GM21786 (cell line): ENCODE measurements around the gene SLC7A4.

Experiments used
- ATAC-seq: cut with Tn5 transposase; IDR thresholded peaks from one replicate; pipeline ENCODE4 v1.9.1; 2021; ENCODE audit not compliant: unreplicated experiment

The SLC7A4 gene

DNA sequence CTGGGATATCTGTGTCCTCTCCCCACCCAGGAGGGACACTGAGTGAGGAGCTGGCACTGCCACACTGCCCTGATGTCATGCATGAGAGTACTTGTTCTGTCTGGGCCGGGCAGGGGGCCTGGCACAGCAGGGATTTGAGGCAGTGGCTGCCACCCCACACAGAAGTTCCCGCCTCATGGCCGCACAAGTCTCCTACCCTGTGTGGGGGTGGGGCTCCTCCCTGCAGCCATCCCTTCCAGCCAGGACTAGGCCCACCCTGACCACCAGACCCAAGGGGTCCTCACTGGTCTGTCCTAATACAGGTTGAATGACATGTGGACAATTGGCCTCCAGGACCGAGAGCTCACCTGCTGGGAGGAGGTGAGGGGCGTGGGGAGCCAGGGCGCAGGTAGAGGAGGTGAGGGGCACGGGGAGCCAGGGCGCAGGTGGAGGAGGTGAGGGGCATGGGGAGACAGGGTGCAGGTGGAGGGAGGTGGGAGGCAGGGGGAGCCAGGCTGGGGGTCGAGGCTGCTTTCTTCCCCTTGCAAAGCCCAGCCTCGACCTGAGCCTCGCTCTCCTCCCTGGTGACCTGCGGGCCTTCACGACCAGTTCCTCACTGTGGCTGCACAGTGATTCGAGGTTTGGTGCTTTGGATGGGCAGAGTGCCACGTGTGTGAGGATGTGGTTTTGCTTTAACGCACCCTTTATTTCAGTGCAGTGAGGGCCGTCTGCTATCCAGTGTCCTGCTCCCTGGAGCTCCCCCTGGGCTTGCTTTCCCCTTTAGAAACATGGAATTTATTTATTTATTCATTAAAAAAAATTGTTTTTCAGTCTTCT, 42.8 kb downstream of the SLC7A4 start:
- ATAC-seq = no peak

DNA sequence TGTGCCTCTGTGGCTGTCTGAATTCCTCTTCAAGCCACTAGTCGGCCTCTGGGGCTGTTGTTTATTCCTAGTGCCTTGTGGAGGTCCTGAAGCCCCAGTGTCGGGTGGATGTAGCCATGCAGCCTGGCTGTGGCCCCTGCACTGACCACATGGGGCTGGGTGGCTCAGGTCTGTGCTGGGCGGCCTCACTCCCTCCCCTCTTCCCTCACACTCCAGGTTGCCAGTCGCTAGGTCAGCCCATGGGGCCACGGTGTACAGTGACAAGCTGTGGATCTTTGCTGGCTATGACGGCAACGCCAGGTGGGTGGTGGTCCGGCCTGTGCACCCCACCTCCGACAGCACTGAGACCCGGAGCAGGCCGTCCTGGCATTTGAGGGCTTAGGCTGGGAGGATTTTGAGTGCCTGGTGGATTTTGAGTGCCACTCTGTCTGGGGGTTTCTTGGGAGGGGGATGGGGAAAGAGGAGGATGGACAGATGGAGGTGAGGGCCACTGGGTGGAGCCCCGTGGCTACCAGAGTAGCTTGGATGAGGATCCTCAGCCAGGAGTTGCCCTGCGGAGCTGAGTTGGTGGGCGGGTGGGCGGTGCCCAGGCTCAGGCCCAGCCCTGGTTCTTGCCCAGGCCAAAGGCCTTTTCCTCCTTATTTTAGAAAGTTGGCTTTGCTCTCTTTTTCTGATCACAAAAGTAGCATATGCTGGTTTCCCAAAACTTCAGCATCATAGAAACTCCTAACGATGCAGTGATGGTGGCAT, 43.6 kb downstream of the SLC7A4 start:
- no peak for ATAC-seq

DNA sequence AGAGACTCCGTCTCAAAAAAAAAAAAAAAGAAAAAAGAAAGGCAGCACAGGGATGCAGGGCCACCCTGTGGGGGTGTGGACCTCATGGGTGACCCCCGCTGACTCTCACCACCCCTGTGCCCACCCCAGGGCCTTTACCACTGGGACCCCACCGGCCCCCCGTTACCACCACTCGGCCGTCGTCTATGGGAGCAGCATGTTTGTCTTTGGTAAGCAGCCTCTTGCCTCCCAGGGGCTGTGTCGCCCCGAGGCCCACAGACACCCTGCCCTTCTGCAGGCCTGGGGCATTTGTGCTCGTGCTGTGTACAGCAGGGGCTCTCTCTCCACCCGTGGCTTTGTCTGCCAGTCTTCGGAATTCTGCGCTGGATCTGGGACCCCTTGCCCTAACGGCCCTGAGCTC, 45.0 kb downstream of the SLC7A4 start:
- no peak for ATAC-seq

DNA sequence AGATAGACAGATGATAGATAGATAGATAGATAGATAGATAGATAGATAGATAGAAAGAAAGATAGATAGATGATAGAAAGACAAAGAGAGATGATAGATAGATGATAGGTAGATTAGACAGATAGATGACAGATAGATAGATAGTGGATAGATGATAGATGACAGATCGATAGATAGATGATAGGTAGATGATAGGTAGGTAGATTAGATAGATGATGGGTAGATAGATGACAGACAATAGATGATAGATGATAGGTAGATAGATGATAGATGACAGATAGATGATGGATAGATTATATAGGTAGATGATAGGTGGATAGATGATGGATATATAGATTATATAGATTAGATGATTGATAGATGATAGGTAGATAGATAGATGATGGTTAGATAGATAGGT, 46.0 kb downstream of the SLC7A4 start:
- no peak for ATAC-seq

DNA sequence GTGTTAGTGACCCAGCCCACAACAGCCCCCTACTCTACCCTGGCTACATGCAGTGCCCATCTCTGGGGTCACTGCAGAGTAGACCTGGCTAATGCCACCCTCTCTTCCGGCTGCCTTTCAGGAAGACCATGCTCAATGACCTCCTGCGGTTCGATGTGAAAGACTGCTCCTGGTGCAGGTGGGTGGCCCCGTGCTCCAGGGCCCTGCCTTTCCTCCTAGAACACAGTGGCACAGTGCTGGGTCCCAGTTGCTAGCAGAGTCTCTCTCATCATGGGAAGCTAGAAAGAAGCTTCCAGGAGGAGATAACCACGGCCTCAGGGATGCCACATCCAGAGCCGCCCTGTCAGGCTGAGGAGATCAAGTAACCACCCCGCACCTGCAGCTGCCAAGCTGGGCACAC, 46.6 kb downstream of the SLC7A4 start:
- no peak for ATAC-seq

DNA sequence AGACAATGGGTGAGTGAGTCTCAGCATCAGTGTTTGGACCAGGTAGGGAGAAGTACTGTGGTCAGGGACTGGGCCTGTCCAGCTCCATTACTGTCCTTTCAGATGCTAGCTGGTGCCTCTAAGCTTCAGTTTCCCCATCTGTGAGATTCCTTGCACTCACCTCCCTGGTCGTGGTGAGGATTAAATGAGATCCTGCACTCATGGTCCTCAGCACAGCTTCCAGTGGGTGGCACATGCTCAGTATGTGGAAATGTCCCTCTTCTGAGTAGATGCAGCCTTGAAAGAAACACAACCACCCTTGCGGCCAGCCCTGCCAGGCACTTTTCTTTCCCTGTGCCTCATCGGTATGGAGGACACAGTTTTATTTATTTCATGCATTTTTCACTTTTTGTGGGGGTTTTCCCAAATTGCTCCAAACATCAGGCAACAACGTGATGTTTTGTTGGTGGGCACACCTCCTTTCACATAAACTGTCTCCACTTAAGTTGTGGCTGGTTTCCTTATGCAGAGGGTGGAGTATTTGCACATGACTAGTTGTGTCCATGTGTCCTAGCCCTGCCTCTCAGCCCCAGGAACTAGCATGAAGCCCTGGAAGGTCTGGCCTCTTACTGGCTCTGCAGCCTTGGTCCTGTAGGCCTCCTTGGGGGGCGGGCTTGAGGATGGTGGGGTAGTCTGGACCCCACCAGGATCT, 49.1 kb downstream of the SLC7A4 start:
- ATAC-seq = no peak

DNA sequence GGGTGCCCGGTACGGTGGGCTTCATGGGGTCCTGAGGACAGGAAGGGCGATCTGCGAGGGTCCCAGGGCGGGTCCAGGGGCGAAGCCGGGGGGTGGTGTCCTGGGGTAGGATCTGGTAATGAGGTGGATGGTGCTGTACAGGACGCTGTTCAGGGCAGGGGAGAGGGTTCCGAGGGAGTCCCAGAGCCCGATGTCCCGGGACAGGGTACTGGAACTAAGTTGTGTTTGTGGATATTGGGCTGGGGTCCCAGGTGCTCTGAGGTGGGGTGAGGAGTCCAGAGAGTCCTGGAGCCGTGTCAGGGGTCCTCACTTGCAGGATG, 49.8 kb downstream of the SLC7A4 start:
- ATAC-seq = no peak

DNA sequence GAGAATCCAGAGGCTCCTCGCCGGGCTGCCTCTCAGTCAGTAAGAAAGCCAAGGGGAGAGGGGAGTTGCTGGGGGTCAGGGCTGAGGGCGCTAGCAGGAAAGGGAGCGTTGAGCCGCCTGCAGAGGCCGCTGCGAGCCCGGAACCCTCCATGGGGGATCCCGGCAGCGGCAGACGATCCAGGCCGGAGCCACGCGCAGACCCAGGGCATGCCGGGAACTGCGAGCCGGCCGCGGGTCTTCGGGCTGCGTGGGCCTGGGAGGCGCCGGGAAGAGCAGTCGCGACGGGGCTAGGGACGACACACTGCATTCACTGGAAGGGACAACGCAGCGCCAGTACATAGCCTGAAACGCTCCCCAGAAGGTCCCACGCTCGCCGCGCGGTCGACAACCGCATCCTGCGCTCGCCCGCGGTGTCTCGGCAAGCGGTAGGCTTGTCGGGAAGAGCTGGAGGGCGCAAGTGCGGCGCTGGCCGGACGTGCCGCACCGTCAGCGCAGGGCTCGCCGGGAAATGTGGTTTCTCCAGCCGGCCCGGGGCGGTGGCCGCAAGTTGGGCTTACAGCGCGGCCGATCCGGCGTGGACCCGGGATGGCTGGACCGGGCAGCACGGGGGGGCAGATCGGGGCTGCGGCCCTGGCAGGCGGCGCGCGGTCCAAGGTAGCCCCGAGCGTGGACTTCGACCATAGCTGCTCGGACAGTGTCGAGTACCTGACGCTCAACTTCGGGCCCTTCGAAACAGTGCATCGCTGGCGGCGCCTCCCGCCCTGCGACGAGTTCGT, 50.4 kb downstream of the SLC7A4 start, which contains the start of gene LZTR1:
TSS of gene LZTR1 (plus strand) at position 511 of the 776 bp plus-strand sequence. CDS start at position 586, 75 bp downstream.
- peak; percentile 65 for ATAC-seq

DNA sequence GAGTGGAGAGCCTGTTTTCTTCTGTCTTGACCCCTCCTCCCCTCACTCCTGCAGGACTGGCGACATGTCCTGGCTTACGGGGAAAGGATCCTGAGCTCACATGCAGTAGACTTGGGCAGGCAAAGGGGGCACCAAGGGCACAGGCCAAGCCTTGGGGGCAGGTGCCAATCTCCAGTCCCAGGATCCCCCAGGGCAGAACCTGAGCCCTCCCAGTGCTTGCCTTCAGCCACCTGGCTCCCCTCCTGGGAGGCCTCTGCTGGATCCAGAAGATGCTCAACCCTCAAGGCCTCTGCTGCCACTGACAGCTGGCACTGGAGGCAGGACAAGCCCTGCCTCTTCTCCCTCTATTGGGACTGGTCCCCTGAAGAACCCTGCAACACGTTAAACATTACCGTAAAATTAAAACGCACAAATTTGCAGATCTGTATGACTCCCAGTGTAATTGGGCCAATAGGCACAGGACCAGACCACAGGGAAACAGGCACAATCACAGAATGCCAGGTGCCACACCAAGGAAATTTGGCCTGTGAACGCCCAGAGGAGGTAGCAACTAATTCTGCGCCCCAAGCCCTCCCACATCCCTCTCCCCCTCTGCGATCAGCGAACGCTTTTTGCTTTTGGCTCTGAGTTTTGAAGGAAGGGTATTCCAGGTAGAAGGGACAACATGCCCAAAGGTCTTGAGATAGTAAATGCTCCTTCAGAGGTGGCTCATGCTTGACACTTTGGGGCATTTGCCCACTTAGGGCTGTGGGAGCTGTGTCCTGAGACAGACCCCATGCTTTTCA, 51.2 kb downstream of the SLC7A4 start:
- no peak for ATAC-seq

DNA sequence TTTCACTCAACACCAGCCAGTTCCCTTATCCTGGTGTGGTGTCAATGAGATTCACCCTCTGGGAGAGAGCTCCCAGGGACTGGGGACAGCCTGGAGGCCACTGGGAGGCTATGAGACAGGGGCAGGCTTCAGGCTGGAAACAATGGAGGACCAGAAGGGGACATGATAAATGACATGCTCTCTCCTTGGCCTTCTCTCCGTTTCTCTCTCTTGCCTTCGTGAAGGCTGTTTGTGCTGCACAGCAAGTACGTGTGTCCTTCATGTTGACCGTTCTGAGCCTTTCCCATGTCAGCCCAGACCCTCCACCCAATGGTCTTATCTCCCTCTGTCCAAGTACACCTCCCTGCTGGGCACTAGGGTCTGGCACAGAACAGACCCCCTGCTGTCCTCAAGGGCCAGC, 51.8 kb downstream of the SLC7A4 start:
- ATAC-seq = no peak

DNA sequence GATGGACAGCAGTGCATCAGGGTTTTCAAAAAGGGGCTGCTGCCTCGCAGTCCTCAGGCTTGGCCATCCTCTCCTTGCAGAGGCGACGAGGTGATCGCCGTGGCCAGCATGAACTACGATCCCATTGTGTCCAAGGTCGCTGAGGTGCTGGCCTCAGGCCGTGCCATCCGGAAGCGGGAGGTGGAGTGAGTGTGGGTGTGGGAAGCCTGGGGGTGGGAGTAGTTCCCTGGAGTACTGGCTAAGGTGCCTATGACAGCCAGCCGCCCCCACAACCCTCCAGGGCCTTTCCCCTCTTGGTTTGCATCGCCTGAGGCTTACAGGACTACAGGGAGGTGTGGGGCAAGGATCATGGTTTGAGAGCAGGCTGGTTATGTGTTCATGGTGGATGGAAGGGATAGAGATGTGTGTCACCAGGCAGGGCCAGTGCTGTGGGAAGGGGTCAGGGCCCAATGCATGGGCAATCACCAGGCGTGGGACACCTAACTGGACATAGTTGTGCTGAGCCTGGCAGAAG, 52.4 kb downstream of the SLC7A4 start:
- ATAC-seq = no peak

DNA sequence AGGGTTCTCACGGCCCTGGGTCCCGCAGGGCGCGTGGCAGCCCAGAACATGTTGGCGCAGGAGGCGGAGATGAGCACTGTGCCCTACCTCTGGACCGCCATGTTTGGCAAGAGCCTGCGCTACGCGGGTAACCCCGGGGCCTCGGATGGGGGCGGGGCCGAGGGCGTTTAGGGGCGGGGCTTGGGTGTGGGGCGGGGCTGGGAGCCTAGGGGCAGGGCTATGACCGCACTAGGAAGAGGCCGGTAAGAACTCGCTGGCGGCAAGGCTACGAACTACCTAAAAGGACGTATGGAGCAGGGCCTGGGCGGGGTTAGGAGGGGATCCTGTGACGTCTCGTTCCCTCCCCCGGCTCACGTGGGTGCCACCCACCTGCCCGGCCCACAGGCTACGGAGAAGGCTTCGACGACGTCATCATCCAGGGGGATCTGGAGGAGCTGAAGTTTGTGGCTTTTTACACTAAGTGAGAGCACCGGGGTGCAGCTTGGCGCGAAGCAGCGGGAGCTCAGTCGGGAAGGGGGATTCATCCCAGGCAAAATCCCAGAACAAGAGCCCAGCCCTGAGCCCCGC, 53.0 kb downstream of the SLC7A4 start:
- no peak for ATAC-seq
